AG04450 (cell line): ENCODE data around the gene ADGRA1. TPM values are rescaled to one million over a fixed set of nuclear protein-coding genes. Genes with fewer than 3 reads are reported as not detected.

ENCODE experiments used
- CTCF ChIA-PET: fragments of 300-600, 350-600 bp; formaldehyde crosslinking; extraction: SDS; loops from one replicate; lab custom pipeline; 2022; ENCODE audit warnings: antibody characterized with exemption, inconsistent platforms; lab: Charles Lee
- POLR2A ChIA-PET: fragments of 350-600 bp; formaldehyde crosslinking; extraction: SDS; loops from one replicate; lab custom pipeline; 2021; ENCODE audit warnings: antibody characterized with exemption, inconsistent platforms; lab: Yijun Ruan, JAX
- DNase-seq: peaks from one replicate; pipeline ENCODE4 v3.0.0-alpha.2; 2011; ENCODE audit warnings: low read depth, low spot score
- H3K27ac ChIP-seq: one replicate; pipeline ENCODE4 v1.5.1; 2012; ENCODE audit warnings: low read depth, low read length, control low read depth
- H3K27me3 ChIP-seq: one replicate; pipeline ENCODE4 v1.6.0; 2012; ENCODE audit warnings: low read length; ENCODE audit not compliant: control insufficient read depth, insufficient read depth
- H3K4me3 ChIP-seq: 2 replicates; pipeline ENCODE4 v1.5.1; 2011; ENCODE audit warnings: mild to moderate bottlenecking, low read depth, low read length, control low read depth
- H3K9me3 ChIP-seq: 2 replicates; pipeline ENCODE4 v1.5.1; 2012; ENCODE audit warnings: low read length; ENCODE audit not compliant: control insufficient read depth, insufficient read depth
- CTCF ChIP-seq: IDR thresholded peaks from 2 replicates; pipeline ENCODE4 v1.5.1; 2011; ENCODE audit warnings: low read depth, low read length, control low read depth, inconsistent platforms
- polyA plus RNA-seq: library from polyadenylated mRNA; depleted of rRNA; stranded (reverse); fragments of >200 nt; gene quantifications from 2 replicates; pipeline ENCODE4 v1.2.3, GENCODE V29; 2011

The ADGRA1 gene
- polyA plus RNA-seq, 1 experiment: not detected

GRCh38 chr10:133062635-133063034 lies 25.1 kb upstream of the ADGRA1 start:
- Histone ChIP-seq H3K27ac (no peak overlapping the region), H3K9me3 (peaks cover 47% of the 10 kb centered on the region), H3K4me3 (no peak overlapping the region), H3K27me3 (no peaks in the 10 kb centered on the region)
- POLR2A ChIA-PET: no interaction called here
- no peak for TF ChIP-seq CTCF
- CTCF ChIA-PET: no interaction called here
- no peak for DNase-seq

GRCh38 chr10:133067149-133068105 lies 20.3 kb upstream of the ADGRA1 start:
- Histone ChIP-seq H3K4me3 (no peak overlapping the region), H3K9me3 (peaks cover 22% of the 10 kb centered on the region), H3K27ac (no peak overlapping the region), H3K27me3 (peaks cover 4% of the 10 kb centered on the region)
- CTCF ChIA-PET: no interaction called here
- no peak for TF ChIP-seq CTCF
- DNase-seq: no peak
- POLR2A ChIA-PET: no interaction called here

DNA sequence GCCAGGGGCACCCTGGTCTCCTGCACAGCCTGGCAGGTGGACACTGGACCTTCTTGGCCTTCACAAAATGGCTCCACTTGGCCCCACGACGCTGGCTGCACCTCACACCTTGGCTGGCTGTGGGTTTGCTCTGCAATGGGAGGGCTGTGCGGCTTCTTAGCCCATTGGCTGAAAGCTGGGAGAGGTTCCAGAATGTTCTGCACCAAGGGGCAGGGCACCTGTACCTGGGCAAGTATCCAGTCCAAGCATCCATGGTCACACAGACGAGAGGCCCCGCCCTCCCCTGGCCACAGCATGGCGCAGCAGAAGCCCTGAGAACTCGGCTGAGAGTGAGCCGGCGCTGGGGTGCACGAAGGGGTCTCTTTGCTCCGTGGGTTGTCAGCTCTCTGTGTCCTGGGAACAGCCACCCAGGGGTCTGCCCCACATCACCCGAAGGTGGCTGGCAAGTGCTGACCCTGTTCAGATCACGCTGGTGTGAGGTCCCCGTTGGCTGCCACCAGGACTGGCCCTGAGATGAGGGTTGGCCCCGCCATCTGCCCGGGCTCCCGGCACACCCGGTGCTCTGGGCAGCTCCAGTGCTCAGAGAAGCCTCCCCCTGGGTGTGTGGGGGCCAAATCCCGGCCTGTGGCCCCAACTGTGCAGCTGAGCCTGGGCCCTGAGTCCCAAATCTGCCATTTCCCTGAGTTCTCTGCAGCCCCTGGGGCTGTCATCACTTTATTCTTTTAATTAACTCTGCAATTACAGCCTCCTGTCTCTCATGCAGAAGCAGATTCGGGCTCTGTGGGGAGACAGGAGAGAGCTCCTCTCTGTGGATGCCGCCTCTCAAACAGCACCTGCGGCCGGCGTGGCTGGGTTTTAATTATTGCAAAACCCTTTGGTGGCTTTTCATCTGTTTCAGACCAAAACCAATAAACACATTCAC lies 19.4 kb upstream of the ADGRA1 start:
- Histone ChIP-seq H3K4me3 (no peak overlapping the region), H3K9me3 (peaks cover 25% of the 10 kb centered on the region; the same call in 1 of the 2 replicates), H3K27me3 (peaks cover 4% of the 10 kb centered on the region), H3K27ac (no peak overlapping the region)
- CTCF ChIA-PET: no interaction called here
- POLR2A ChIA-PET: no interaction called here
- no peak for DNase-seq
- no peak for TF ChIP-seq CTCF

DNA sequence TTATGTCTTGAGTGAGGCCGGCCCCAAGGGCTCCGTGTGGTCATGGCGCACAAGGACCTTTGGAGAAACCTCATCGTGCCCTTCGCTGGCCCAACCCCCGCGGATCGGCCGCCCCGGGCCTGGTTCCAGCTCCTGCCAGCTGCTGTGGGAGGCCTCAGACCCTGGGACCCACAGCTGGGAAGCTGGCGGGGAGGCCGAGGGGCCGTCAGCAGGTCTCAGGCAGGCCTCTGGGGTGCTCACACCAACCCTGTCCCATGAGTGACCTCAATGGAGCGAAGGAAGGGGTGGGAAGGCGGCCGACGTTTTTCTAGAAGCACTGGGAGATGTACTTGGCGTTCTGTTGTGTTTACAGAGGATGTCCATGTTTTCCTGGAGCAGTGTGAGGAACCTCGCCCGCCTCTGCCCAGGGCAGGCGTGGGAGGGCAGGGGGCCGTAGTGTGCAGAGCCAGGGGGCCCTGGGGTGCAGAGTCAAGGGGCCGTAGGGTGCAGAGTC lies 18.6 kb upstream of the ADGRA1 start:
- POLR2A ChIA-PET: no interaction called here
- Histone ChIP-seq H3K27me3 (peaks cover 4% of the 10 kb centered on the region), H3K4me3 (no peak overlapping the region), H3K27ac (no peak overlapping the region), H3K9me3 (peaks cover 32% of the 10 kb centered on the region; the same call in 1 of the 2 replicates)
- TF ChIP-seq CTCF: no peak
- no peak for DNase-seq
- CTCF ChIA-PET: no interaction called here
